CD4-positive, alpha-beta memory T cell (primary cell): ENCODE data around the gene KRT9. TPM values are rescaled to one million over a fixed set of nuclear protein-coding genes. Genes with fewer than 3 reads are reported as not detected.
"Not testable (repeated sequence)": the region's sequence is repeated elsewhere in the genome, so short reads cannot be mapped to it uniquely, and the experiment has no call there.

Experiments used
- CTCF ChIA-PET: fragments of 350-600 bp; sonication (Branson Sonifier 250); formaldehyde crosslinking; loops from one replicate; lab custom pipeline; 2021; ENCODE audit warnings: inconsistent platforms; ENCODE audit not compliant: partially characterized antibody; lab: Charles Lee
- POLR2A ChIA-PET: fragments of 350-600 bp; sonication (Branson Sonifier 250); formaldehyde crosslinking; loops from one replicate; lab custom pipeline; 2021; ENCODE audit not compliant: partially characterized antibody; lab: Charles Lee
- DNase-seq, 5 donors: peaks; one replicate each; pipeline versions ENCODE4 v3.0.0 to v3.0.0-alpha.2; 2020 to 2022; ENCODE audit warnings: mixed read lengths in 1 of 5
- H3K27ac ChIP-seq: one replicate; pipeline ENCODE4 v1.7.0; 2013; ENCODE audit warnings: low read depth, low read length
- H3K27me3 ChIP-seq: 2 replicates; pipeline ENCODE4 v1.7.0; 2013; ENCODE audit warnings: mild to moderate bottlenecking, low read length, moderate library complexity; ENCODE audit not compliant: insufficient read depth
- H3K36me3 ChIP-seq: 2 replicates; pipeline ENCODE4 v1.7.0; 2013; ENCODE audit warnings: mild to moderate bottlenecking, low read length, moderate library complexity; ENCODE audit not compliant: insufficient read depth
- H3K4me1 ChIP-seq: 2 replicates; pipeline ENCODE4 v1.7.0; 2013; ENCODE audit warnings: mild to moderate bottlenecking, low read length, moderate library complexity; ENCODE audit not compliant: insufficient read depth
- H3K4me3 ChIP-seq, 2 donors: one replicate each; pipeline ENCODE4 v1.7.0; 2013; ENCODE audit warnings: low read length in 2 of 2, mild to moderate bottlenecking in 1 of 2
- H3K9me3 ChIP-seq, 2 donors: one replicate each; pipeline ENCODE4 v1.7.0; 2013; ENCODE audit warnings: low read length in 2 of 2, control low read depth in 1 of 2; ENCODE audit not compliant: control insufficient read depth in 1 of 2
- H3K27ac Mint-ChIP-seq, 7 donors: one replicate each; pipeline ENCODE4 v1.8.0; 2020 to 2021; ENCODE audit warnings: mixed read lengths in 7 of 7, mild to moderate bottlenecking in 6 of 7, inconsistent platforms in 3 of 7, moderate library complexity in 3 of 7
- H3K27me3 Mint-ChIP-seq, 2 donors: one replicate each; pipeline ENCODE4 v1.8.0; 2020 to 2021; ENCODE audit warnings: mixed read lengths in 2 of 2
- H3K36me3 Mint-ChIP-seq, 2 donors: one replicate each; pipeline ENCODE4 v1.8.0; 2020 to 2021; ENCODE audit warnings: mixed read lengths in 2 of 2, inconsistent platforms in 1 of 2, mild to moderate bottlenecking in 1 of 2
- H3K4me1 Mint-ChIP-seq, 4 donors: one replicate each; pipeline ENCODE4 v1.8.0; 2020 to 2021; ENCODE audit warnings: mixed read lengths in 4 of 4, mild to moderate bottlenecking in 1 of 4
- H3K4me3 Mint-ChIP-seq, 8 donors: one replicate each; pipeline ENCODE4 v1.8.0; 2020 to 2021; ENCODE audit warnings: mixed read lengths in 8 of 8, mild to moderate bottlenecking in 7 of 8, moderate library complexity in 6 of 8, inconsistent platforms in 3 of 8
- H3K9me3 Mint-ChIP-seq, 8 donors: one replicate each; pipeline ENCODE4 v1.8.0; 2020 to 2021; ENCODE audit warnings: mixed read lengths in 8 of 8, mild to moderate bottlenecking in 5 of 8, inconsistent platforms in 3 of 8, moderate library complexity in 1 of 8
- intact Hi-C: fragments of 100-400 bp; cut with micrococcal nuclease; formaldehyde crosslinking; loops from one replicate; pipeline ENCODE4 v1.15.1; 2023
- polyA plus RNA-seq, 2 donors: library from polyadenylated mRNA; unstranded; fragments of 300-500 nt; fragmentation: Illumina TruSeq; gene quantifications; one replicate each; pipeline ENCODE4 v1.2.3, GENCODE V29; 2021
- total RNA-seq, 2 experiments: library from RNA; stranded (reverse); gene quantifications; one replicate each; pipeline ENCODE4 v1.2.3, GENCODE V29; 2021

Gene KRT9
- total and polyA plus RNA-seq, 4 experiments from 2014 or later: not detected

GRCh38 chr17:41613277-41614082 lies 41.6 kb upstream of the KRT9 start:
- intact Hi-C loops: no loop called here
- Histone ChIP-seq H3K9me3 (no peaks in the 10 kb centered on the region), H3K27me3 (no peaks in the 10 kb centered on the region), H3K4me3 (no peak overlapping the region), H3K4me1 (no peaks in the 10 kb centered on the region), H3K27ac (no peak overlapping the region), H3K36me3 (no peaks in the 10 kb centered on the region)
- peaks cover 3 to 13% of the 10 kb centered on the region in 2 donors for H3K27me3 Mint-ChIP-seq
- no peaks in the 10 kb centered on the region for H3K36me3 Mint-ChIP-seq
- ChIA-PET POLR2A (no interaction called here), CTCF (interaction anchor here (1.3 kb wide), 1 partner anchor 35 kb away, joined by 3 read pairs; no protein-coding TSS in a partner anchor)
- no peak overlapping the region for H3K27ac Mint-ChIP-seq
- DNase-seq: no peak
- H3K9me3 Mint-ChIP-seq: no peaks in the 10 kb centered on the region
- H3K4me1 Mint-ChIP-seq: no peaks in the 10 kb centered on the region
- H3K4me3 Mint-ChIP-seq: no peak overlapping the region

DNA sequence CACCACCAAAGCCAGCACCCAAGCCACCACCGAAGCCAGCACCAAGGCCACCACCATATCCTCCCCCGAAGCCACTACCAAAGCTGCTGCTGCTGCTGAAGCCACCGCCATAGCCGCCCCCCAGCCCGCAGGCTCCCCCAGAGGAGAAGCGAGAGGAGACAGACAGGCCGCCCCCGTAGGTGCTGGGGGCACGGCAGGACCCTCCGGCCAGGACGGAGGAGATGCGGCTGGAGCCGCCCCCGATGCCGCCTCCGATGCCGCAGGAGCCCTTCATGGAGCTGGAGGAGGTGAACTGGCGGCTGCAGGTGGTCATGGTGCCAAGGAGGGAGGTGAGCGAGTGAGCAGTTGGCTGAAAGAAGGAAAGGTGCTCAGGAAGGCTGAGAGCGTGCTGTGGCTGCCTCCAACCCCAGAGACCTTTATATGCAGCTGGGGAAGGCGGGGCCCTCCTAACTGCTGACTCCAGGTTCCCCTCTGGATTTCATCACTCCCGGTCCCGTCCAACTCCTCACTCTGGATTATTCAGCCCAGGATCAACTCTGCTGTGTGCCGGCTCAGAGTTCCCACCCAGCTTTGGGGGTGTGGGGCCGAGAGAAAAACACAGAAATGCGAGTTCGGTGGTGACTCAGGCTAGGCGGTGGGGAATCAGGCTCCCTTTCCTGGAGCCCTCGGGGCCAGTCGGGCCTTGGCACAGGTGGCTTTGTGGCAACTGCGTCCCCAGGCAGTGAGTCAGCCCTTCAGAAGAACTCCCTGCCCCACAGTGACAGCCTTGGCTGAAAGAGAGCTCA lies 40.7 kb upstream of the KRT9 start, which contains the start of gene KRT16:
Gene KRT16 (minus strand): TSS at position 392 of the 785 bp plus-strand sequence. CDS start 79 bp downstream, at position 313.
- CTCF ChIA-PET, H3K4me3 Mint-ChIP-seq, intact Hi-C loops, H3K9me3 Mint-ChIP-seq, POLR2A ChIA-PET, DNase-seq, H3K4me1 Mint-ChIP-seq, H3K4me3 ChIP-seq, H3K4me1 ChIP-seq, H3K27me3 ChIP-seq, H3K27ac Mint-ChIP-seq, H3K36me3 ChIP-seq, H3K9me3 ChIP-seq, H3K27ac ChIP-seq, H3K36me3 Mint-ChIP-seq: not testable (repeated sequence)
- peaks cover 4 to 13% of the 10 kb centered on the region in 2 donors for H3K27me3 Mint-ChIP-seq

DNA sequence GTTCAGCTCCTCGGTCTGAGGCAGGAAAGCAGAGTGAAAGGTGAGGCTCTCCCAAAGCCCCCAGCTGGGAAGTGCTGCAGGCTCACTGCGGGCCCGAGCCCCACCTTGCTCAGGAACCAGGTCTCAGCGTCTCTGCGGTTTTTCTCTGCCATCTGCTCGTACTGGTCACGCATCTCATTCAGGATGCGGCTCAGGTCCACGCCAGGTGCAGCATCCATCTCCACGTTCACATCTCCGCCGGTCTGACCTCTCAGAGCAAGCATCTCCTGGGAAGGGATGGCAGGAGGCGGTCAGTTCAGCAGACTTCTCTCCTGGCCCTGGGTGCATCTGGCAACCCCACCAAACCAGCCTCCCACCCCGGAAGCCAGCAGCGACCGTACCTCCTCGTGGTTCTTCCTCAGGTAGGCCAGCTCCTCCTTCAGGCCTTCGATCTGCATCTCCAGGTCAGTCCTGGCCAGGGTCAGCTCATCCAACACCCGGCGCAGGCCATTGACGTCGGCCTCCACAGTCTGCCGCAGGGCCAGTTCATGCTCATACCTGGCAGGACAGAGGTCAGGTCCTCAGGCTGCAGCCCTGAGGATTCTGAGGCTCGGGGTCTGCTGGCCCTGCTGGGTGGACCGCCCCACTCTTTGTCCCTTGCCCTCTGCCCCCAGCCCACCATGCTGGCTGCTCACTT lies 39.2 kb upstream of the KRT9 start:
- Histone ChIP-seq H3K9me3 (no peaks in the 10 kb centered on the region), H3K27me3 (no peaks in the 10 kb centered on the region), H3K36me3 (no peaks in the 10 kb centered on the region), H3K27ac (no peak overlapping the region), H3K4me3 (no peak overlapping the region), H3K4me1 (no peaks in the 10 kb centered on the region)
- CTCF ChIA-PET: no interaction called here
- Mint-ChIP-seq H3K36me3 (peaks cover 4% of the 10 kb centered on the region in 2 donors), H3K4me3 (no peak overlapping the region), H3K27me3 (peaks cover 12 to 20% of the 10 kb centered on the region in 2 donors), H3K9me3 (peaks cover 2 to 18% (median 14%) of the 10 kb centered on the region in 8 donors), H3K4me1 (no peaks in the 10 kb centered on the region), H3K27ac (no peak overlapping the region)
- intact Hi-C loops: no loop called here
- DNase-seq: no peak
- POLR2A ChIA-PET: no interaction called here

- H3K27me3 ChIP-seq, H3K4me1 ChIP-seq, H3K36me3 ChIP-seq, CTCF ChIA-PET, H3K36me3 Mint-ChIP-seq, POLR2A ChIA-PET, H3K4me3 Mint-ChIP-seq, H3K9me3 ChIP-seq, H3K27ac ChIP-seq, H3K4me3 ChIP-seq, DNase-seq, H3K27ac Mint-ChIP-seq, intact Hi-C loops, H3K4me1 Mint-ChIP-seq: not testable (repeated sequence)
- Mint-ChIP-seq H3K27me3 (peaks cover 10 to 20% of the 10 kb centered on the region in 2 donors), H3K9me3 (peaks cover 4 to 23% (median 20%) of the 10 kb centered on the region in 8 donors)
Observed at GRCh38 chr17:41610061-41610517, 38.2 kb upstream of the KRT9 start.

GRCh38 chr17:41606930-41607329 lies 35.1 kb upstream of the KRT9 start:
- H3K27ac ChIP-seq, H3K27me3 ChIP-seq, H3K9me3 ChIP-seq, H3K27ac Mint-ChIP-seq, H3K36me3 Mint-ChIP-seq, DNase-seq, H3K4me3 ChIP-seq, H3K36me3 ChIP-seq, H3K4me3 Mint-ChIP-seq, intact Hi-C loops, H3K4me1 Mint-ChIP-seq, CTCF ChIA-PET, POLR2A ChIA-PET, H3K4me1 ChIP-seq: not testable (repeated sequence)
- Mint-ChIP-seq H3K9me3 (peaks cover 4 to 27% (median 22%) of the 10 kb centered on the region in 8 donors), H3K27me3 (peaks cover 18 to 25% of the 10 kb centered on the region in 2 donors)

DNA sequence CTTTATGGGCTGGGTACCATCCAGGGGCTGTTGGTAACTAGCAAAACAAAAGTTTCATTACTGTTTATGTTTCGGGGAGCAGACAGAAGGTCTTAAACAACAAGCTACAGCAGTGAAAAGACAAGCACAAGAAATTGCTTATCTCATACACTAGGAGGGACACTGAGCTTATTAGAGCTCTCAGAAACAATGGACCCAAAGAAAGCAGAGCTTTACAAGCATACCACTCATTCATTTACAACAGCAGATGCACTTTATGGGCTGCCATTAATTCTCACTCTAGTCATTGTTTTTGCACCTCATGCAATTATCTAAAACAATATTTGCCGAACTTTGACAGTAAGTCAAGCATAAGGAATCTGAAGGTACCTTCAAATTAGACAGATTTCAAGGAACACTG lies 30.7 kb upstream of the KRT9 start:
- POLR2A ChIA-PET: no interaction called here
- Histone ChIP-seq H3K36me3 (no peaks in the 10 kb centered on the region), H3K27me3 (no peaks in the 10 kb centered on the region), H3K4me3 (no peak overlapping the region), H3K9me3 (no peaks in the 10 kb centered on the region), H3K4me1 (no peaks in the 10 kb centered on the region), H3K27ac (no peak overlapping the region)
- no peak overlapping the region for H3K27ac Mint-ChIP-seq
- H3K4me1 Mint-ChIP-seq: no peaks in the 10 kb centered on the region
- peaks cover 4 to 24% (median 21%) of the 10 kb centered on the region in 8 donors for H3K9me3 Mint-ChIP-seq
- H3K4me3 Mint-ChIP-seq: no peak overlapping the region
- intact Hi-C loops: no loop called here
- H3K36me3 Mint-ChIP-seq: peaks cover 4% of the 10 kb centered on the region in 2 donors
- peaks cover 17 to 21% of the 10 kb centered on the region in 2 donors for H3K27me3 Mint-ChIP-seq
- CTCF ChIA-PET: interaction anchor here (2.2 kb wide), 1 partner anchor 60 kb away, joined by 4 read pairs; no protein-coding TSS in a partner anchor
- DNase-seq: no peak

- ChIA-PET POLR2A (no interaction called here), CTCF (no interaction called here)
- intact Hi-C loops: no loop called here
- no peaks in the 10 kb centered on the region for H3K36me3 ChIP-seq
- Mint-ChIP-seq H3K9me3 (peaks cover 0 to 6% (median 3%) of the 10 kb centered on the region in 8 donors), H3K36me3 (no peaks in the 10 kb centered on the region), H3K4me1 (no peaks in the 10 kb centered on the region), H3K4me3 (no peak overlapping the region), H3K27me3 (peaks cover 11 to 14% of the 10 kb centered on the region in 2 donors), H3K27ac (no peak overlapping the region)
- no peaks in the 10 kb centered on the region for H3K9me3 ChIP-seq
- H3K27me3 ChIP-seq: no peaks in the 10 kb centered on the region
- H3K4me3 ChIP-seq: no peak overlapping the region
- no peak for DNase-seq
- no peaks in the 10 kb centered on the region for H3K4me1 ChIP-seq
- no peak overlapping the region for H3K27ac ChIP-seq
Observed at GRCh38 chr17:41600318-41600717, 28.5 kb upstream of the KRT9 start.
